WTC11 (cell line): Measurements from ENCODE around the gene RNPS1. TPM values are rescaled to one million over a fixed set of nuclear protein-coding genes. Genes with fewer than 3 reads are reported as not detected.

Source experiments
- ATAC-seq: fragments of 200-7000 bp; cut with Tn5 transposase; 2 replicates; pipeline ENCODE4 v1.10.0; 2021; ENCODE audit warnings: mild to moderate bottlenecking, moderate library complexity
- CTCF ChIA-PET: fragments of 300-600 bp; sonication (Branson Sonifier 250); formaldehyde crosslinking; loops from one replicate; lab custom pipeline; 2021; ENCODE audit warnings: antibody characterized with exemption; lab: Charles Lee
- POLR2A ChIA-PET: fragments of 350-600 bp; sonication (Branson Sonifier 250); formaldehyde crosslinking; loops from one replicate; lab custom pipeline; 2021; ENCODE audit warnings: antibody characterized with exemption; lab: Charles Lee
- DNase-seq: peaks from one replicate; pipeline ENCODE4 v3.0.0; 2021; ENCODE audit warnings: low spot score
- H3K27ac Mint-ChIP-seq: 2 replicates; pipeline ENCODE4 v1.8.0; 2021; ENCODE audit warnings: mixed read lengths
- H3K27me3 Mint-ChIP-seq: 2 replicates; pipeline ENCODE4 v1.8.0; 2021; ENCODE audit warnings: low read depth, mild to moderate bottlenecking, moderate library complexity, mixed read lengths
- H3K36me3 Mint-ChIP-seq: 2 replicates; pipeline ENCODE4 v1.8.0; 2021; ENCODE audit warnings: mixed read lengths
- H3K4me1 Mint-ChIP-seq: 2 replicates; pipeline ENCODE4 v1.8.0; 2022; ENCODE audit warnings: mixed read lengths
- H3K4me3 Mint-ChIP-seq: 2 replicates; pipeline ENCODE4 v1.8.0; 2021; ENCODE audit warnings: mild to moderate bottlenecking, moderate library complexity, mixed read lengths
- H3K9me3 Mint-ChIP-seq: 2 replicates; pipeline ENCODE4 v1.8.0; 2021; ENCODE audit warnings: mixed read lengths
- ATF1 ChIP-seq: sonication (generic); formaldehyde crosslinking; IDR thresholded peaks from 2 replicates; pipeline ENCODE4 v1.8.1; 2023; ENCODE audit warnings: mild to moderate bottlenecking, moderate library complexity, missing genetic modification reagents
- PRRX2 ChIP-seq: fragments of 250-450 bp; sonication (Bioruptor Pico); IDR thresholded peaks from 2 replicates; pipeline ENCODE4 v1.8.0; 2021; ENCODE audit warnings: mild to moderate bottlenecking
- TP53 ChIP-seq: sonication (generic); formaldehyde crosslinking; IDR thresholded peaks from 2 replicates; pipeline ENCODE4 v1.8.1; 2023; ENCODE audit warnings: mild to moderate bottlenecking, missing genetic modification reagents
- ZNF121 ChIP-seq: sonication (generic); formaldehyde crosslinking; IDR thresholded peaks from 2 replicates; pipeline ENCODE4 v1.8.0; 2023; ENCODE audit warnings: missing genetic modification reagents
- ZNF138 ChIP-seq: sonication (generic); formaldehyde crosslinking; conservative IDR thresholded peaks from 2 replicates; pipeline ENCODE4 v1.8.1; 2022; ENCODE audit warnings: mild to moderate bottlenecking, moderate library complexity, missing genetic modification reagents
- microRNA-seq: library from miRNA; unstranded; fragments of <30 nt; microRNA quantifications from one replicate; pipeline ENCODE4 v1.2.0, GENCODE V29; 2022; ENCODE audit warnings: borderline number of aligned reads
- total RNA-seq: library from RNA; stranded (reverse); gene quantifications from 3 replicates; pipeline ENCODE4 v1.2.3, GENCODE V29; 2021
- TF ChIP-seq, protein P1 (sequence below): sonication (generic); formaldehyde crosslinking; IDR thresholded peaks from 2 replicates; pipeline ENCODE4 v1.8.1; 2022; ENCODE audit warnings: low read depth, mild to moderate bottlenecking, moderate library complexity, missing genetic modification reagents, borderline replicate concordance
- TF ChIP-seq, protein P2 (sequence below): sonication (generic); formaldehyde crosslinking; IDR thresholded peaks from 2 replicates; pipeline ENCODE4 v1.8.1; 2022; ENCODE audit warnings: mild to moderate bottlenecking, moderate library complexity, missing genetic modification reagents

RNPS1 gene
- total RNA-seq, 1 experiment from 2014 or later: 331 TPM

DNA sequence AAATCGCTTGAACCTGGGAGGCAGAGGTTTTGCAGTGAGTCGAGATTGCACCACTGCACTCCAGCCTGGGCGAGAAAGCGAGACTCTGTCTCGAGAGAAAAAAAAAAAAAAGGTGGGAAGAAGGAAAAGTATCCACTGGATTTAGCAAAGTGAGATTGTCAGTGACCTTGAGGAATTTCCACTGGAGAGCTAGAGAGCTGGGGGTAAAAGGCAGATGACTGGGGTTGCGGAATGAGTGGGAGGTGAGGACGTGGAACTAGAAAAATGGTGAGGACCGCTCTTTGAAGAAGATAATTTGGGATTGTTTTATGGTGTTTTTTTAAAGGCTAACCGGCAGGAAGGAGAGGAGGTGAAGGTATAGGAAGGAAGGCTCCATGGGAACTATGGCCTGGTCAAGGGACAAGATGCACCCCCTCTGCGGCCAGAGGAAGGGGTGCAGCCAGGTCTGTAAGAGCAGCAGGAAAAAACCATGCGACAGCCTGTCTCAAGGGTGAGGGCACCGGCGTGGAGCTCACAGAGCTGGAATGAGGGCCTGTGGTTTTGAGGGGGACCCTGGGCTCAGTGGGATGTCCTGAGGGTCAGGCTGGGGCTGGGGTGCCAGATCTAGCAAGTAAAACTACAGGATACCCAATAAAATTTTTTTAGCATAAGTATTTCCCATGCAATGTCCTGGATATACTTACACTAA is 63.4 kb downstream of the RNPS1 start:
- POLR2A ChIA-PET: interaction anchor here (0.6 to 1.5 kb wide), 3 partner anchors 10 to 49 kb away, joined by 3 to 4 read pairs (median 3); partner anchors contain the start of genes ECI1, PGP and TRAF7
- Mint-ChIP-seq H3K36me3 (peaks cover 14% of the 10 kb centered on the region), H3K4me3 (peak overlapping the region; percentile 60), H3K4me1 (peaks cover 11% of the 10 kb centered on the region), H3K27ac (0 out of 2 replicates have a peak overlapping the region, but pooled peaks have one; percentile 0), H3K27me3 (peaks cover 32% of the 10 kb centered on the region), H3K9me3 (no peaks in the 10 kb centered on the region)
- DNase-seq (no peak), ATAC-seq (peak; percentile 4; the same call in 1 of the 2 replicates)
- CTCF ChIA-PET: interaction anchor here (1.0 to 2.7 kb wide), 2 partner anchors 9 to 224 kb away, joined by 4 to 13 read pairs; partner anchors contain the start of gene CASKIN1
- TF ChIP-seq TP53: 0 out of 2 replicates have a peak, but pooled peaks have one; percentile 14
- no peak for TF ChIP-seq ATF1 (CRISPR knock-in tag)
- no peak for TF ChIP-seq ZNF138 (CRISPR knock-in tag)
- no peak for TF ChIP-seq ZNF121
- TF ChIP-seq, protein P1, sequence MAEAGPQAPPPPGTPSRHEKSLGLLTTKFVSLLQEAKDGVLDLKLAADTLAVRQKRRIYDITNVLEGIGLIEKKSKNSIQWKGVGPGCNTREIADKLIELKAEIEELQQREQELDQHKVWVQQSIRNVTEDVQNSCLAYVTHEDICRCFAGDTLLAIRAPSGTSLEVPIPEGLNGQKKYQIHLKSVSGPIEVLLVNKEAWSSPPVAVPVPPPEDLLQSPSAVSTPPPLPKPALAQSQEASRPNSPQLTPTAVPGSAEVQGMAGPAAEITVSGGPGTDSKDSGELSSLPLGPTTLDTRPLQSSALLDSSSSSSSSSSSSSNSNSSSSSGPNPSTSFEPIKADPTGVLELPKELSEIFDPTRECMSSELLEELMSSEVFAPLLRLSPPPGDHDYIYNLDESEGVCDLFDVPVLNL: no peak
- no peak for TF ChIP-seq PRRX2 (CRISPR knock-in tag)
- TF ChIP-seq, protein P2, sequence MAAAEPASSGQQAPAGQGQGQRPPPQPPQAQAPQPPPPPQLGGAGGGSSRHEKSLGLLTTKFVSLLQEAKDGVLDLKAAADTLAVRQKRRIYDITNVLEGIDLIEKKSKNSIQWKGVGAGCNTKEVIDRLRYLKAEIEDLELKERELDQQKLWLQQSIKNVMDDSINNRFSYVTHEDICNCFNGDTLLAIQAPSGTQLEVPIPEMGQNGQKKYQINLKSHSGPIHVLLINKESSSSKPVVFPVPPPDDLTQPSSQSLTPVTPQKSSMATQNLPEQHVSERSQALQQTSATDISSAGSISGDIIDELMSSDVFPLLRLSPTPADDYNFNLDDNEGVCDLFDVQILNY (CRISPR knock-in tag): no peak

Small RNAs within 50 kb of the gene (microRNA-seq; reads per million reads assigned to microRNA genes)
- gene MIR3677 (not detected), gene MIR4717 (not detected)

Other genes starting within 250 kb of the RNPS1 start
- gene NPW, start 248.3 kb downstream of the RNPS1 start, total RNA-seq: 15.2 to 28.6 TPM (median 22.0 TPM) in 3 replicates
- gene NHERF2, start 241.2 kb downstream of the RNPS1 start, total RNA-seq: 23.3 to 31.1 TPM (median 28.0 TPM) in 3 replicates
- 90.5 to 93.4 TPM (median 93.3 TPM) in 3 replicates for gene NTHL1, start 220.3 kb downstream of the RNPS1 start, total RNA-seq
- gene TSC2, start 220.1 kb downstream of the RNPS1 start, total RNA-seq: 103 to 134 TPM (median 117 TPM) in 3 replicates
- 96.8 to 102 TPM (median 98.9 TPM) in 3 replicates for gene PKD1, start 132.2 kb downstream of the RNPS1 start, total RNA-seq
- 6.2 to 7.3 TPM (median 6.9 TPM) in 3 replicates for gene RAB26, start 119.5 kb downstream of the RNPS1 start, total RNA-seq
- gene TRAF7, start 112.3 kb downstream of the RNPS1 start, total RNA-seq: 148 to 159 TPM (median 152 TPM) in 3 replicates
- gene CASKIN1, start 71.5 kb downstream of the RNPS1 start, total RNA-seq: 9.4 to 15.7 TPM (median 11.3 TPM) in 3 replicates
- 71.6 to 76.1 TPM (median 75.9 TPM) in 3 replicates for gene MLST8, start 62.7 kb downstream of the RNPS1 start, total RNA-seq
- gene BRICD5, start 57.3 kb downstream of the RNPS1 start, total RNA-seq: 12.5 to 15.2 TPM (median 13.6 TPM) in 3 replicates
- 38.4 to 40.1 TPM (median 39.5 TPM) in 3 replicates for gene PGP, start 53.3 kb downstream of the RNPS1 start, total RNA-seq
- gene E4F1, start 44.5 kb downstream of the RNPS1 start, total RNA-seq: 27.2 to 34.4 TPM (median 27.8 TPM) in 3 replicates
- gene DNASE1L2, start 31.7 kb downstream of the RNPS1 start, total RNA-seq: 0.66 to 1.1 TPM (median 1.0 TPM) in 3 replicates
- 100 to 110 TPM (median 106 TPM) in 3 replicates for gene ECI1, start 16.5 kb downstream of the RNPS1 start, total RNA-seq
- gene ABCA3, start 72.6 kb upstream of the RNPS1 start, total RNA-seq: 12.1 to 16.8 TPM (median 15.9 TPM) in 3 replicates
- 53.5 to 65.7 TPM (median 54.7 TPM) in 3 replicates for gene CCNF, start 161.3 kb upstream of the RNPS1 start, total RNA-seq
- gene TEDC2, start 192.0 kb upstream of the RNPS1 start, total RNA-seq: 51.7 to 61.6 TPM (median 51.9 TPM) in 3 replicates
- 0.82 to 0.92 TPM (median 0.89 TPM) in 3 replicates for gene NTN3, start 203.2 kb upstream of the RNPS1 start, total RNA-seq
- gene TBC1D24, start 207.0 kb upstream of the RNPS1 start, total RNA-seq: 17.3 to 21.0 TPM (median 17.8 TPM) in 3 replicates
- 193 to 212 TPM (median 193 TPM) in 3 replicates for gene ATP6V0C, start 245.8 kb upstream of the RNPS1 start, total RNA-seq